ENCODE results near the gene C1GALT1.
"Not testable (repeated sequence)": the region's sequence is repeated elsewhere in the genome, so short reads cannot be mapped to it uniquely, and the experiment has no call there.

Gene C1GALT1

DNA sequence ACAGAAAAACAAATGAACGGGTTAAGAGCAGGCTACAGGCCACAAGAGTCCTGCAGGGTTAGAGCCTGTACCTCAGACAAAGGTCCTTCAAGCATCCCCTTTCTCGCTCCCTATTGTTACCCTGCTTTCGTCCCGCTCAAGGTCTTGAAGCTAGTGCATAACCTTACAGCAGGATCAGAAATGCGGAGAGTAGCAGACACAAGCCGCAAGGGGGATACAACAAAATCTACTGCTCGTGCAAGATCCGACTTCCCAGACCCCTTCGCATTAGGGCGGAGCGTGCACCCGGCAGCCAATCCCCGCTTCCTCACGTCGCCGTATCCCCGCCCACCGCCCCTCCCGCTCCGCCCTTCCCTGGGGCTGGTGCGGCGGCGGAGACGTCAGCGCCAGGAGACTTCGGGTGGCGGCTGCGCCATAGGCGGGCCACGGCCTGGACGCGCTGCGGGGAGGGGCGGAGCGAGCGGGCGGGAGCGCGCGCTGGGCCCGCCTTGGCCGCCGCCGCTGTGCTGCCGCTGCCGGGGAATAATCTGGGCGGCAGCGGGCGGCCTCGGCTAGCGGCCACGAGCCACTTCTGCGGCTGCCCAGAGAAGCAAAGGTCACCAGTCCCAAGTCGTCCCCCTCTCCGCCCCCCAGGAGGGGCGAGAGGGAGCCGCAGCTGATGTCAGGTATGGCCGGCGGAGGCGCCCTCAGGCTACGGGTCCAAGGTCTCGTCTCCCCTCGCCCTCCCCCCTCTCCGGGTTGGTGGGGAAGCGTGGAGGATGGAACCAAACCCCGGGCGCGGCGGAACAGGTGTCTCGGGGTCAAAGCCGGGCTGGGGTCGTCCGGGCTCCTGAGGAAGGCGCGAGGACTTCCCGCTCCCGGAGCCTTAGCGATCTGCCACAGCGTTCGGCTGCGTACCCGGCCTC lies at the start of gene C1GALT1:
C1GALT1 (plus strand) TSS at position 389 of the 905 bp plus-strand sequence. CDS start 51,776 bp downstream, outside the sequence.
- peak; percentile 97 for DNase-seq

DNA sequence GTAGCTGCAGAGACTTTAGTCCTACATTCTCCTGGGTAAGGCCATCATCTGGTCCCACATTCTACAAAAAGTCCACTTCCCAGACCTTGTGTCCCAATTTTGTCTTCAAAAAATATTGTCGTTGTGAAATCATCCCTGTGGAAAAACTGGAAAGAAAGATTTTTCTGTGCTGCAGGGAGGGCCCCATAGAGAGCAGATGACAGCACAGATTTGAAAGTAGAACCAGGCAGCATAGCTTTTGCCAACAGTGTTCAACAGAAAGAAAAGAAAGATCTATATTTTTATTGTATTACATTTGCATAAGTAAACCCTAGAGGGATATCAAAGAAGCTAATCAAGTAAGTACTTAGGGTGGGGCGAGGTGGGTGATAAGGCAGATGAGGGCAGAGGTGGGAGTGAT lies 48.3 kb upstream of the C1GALT1 start:
- no peak for DNase-seq

DNA sequence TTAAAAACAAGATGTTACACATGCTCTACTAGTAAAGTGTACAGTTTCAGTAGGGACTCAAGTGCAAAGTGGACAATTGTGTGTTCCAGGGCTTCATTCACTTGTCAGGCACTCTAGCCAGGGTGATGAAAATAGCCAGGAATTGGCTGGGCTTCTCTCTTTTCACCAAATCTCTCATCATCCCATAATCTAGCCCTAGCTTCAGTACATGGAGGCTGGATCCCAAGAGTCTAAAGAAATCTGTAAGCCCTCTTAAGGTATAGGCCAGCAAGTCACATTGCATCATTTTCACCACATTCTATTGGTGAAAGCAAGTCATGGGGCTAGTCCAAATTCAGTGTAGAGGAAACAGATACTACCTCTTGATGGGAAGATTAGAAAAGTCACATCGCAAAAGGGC lies 47.3 kb upstream of the C1GALT1 start:
- DNase-seq: no peak

DNA sequence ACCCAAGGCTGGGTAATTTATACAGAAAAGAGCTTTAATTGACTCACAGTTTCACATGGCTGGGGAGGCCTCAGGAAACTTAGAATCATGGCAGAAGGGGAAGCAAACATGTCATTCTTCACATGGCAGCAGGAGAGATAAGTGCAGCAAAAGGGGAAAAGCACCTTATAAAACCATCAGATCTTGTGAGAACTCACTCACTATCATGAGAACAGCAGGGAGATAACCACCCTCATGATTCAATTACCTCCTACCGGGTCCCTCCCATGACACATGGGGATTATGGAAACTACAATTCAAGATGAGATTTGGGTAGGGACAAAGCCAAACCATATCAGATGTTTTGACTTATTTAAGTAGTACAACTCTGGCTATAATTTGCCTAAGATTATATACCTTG lies 46.4 kb upstream of the C1GALT1 start:
- not testable (repeated sequence) for DNase-seq

DNA sequence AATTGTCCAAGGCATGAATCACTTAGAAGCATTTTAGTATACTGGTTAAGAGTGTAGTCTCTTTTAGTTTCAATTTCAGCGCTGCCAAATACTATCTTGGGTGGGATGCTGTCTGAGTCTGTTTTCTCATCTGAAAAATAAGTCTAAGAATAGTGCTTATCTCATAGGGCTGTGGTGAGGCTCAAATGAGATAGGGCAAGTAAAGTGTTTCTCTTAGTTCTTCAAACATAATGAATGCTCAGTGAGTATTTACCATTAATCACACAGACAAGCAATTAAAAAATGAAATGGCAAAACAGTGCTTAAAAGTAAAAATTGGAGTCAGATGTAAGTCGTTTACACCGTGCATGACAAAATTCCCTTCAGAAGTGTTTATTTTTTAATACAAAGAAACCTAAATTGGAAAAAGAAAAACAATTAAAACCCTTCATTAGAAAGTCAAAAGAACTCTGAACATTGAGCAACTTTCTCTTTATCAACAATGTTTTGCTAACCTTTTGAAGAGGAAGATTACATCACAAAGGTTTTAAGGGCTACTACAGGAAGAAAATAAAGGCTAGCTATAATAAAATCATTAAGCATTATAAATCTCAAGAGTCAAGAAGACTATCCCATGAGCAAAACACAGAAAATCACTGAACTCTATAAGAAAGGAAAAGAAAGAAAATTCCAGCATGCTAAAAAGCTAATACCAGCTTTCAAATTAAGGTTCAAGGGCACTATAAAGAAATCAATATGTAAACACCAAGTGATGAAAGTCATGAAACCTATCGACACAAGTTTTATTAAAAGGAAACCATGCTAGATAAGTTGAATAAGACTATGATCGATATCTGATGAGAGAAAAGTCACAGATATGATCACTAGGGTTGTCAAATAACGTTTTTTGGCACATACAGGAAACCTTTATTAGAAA lies 45.6 kb upstream of the C1GALT1 start:
- DNase-seq: no peak

DNA sequence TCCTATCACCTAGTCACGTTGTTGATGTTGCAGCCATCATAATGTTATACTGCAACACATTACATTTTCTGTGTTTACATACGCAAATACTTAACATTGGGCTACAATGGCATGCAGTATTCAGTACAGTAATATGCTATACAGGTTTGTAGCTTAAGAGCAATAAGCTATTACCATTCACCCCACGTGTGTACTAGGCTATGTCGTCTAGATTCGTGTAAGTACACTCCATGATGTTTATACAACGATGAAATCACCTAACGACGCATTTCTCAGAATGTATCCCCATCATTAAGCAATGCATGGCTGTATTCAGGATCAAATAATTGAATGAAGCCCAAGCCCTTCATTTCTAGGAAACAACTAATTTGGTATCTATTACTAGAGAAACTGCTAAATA lies 43.4 kb upstream of the C1GALT1 start:
- DNase-seq: no peak

DNA sequence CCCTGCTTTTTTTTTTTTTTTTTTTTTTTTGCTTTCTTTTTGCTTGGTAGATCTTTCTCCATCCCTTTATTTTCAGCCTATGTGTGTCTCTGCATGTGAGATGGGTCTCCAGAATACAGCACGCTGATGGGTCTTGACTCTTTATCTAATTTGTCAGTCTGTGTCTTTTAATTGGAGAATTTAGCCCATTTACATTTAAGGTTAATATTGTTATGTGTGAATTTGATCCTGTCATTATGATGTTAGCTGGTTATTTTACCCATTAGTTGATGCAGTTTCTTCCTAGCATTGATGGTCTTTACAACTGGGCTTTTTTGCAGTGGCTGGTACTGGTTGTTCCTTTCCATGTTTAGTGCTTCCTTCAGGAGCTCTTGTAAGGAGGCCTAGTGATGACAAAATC lies 38.9 kb upstream of the C1GALT1 start:
- DNase-seq: not testable (repeated sequence)

DNA sequence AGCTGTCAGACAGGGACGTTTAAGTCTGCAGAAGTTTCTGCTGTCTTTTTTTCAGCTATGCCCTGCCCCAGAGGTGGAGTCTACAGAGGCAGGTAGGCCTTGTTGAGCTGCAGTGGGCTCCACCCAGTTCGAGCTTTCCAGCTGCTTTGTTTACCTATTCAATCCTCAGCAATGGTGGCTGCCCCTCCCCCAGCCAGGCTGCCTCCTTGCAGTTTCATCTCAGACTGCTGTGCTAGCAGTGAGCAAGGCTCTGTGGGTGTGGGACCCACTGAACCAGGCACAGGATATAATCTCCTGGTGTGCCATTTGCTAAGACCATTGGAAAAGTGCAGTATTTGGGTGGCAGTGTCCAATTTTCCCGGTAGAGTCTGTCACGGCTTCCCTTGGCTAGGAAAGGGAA lies 37.2 kb upstream of the C1GALT1 start:
- DNase-seq: not testable (repeated sequence)

DNA sequence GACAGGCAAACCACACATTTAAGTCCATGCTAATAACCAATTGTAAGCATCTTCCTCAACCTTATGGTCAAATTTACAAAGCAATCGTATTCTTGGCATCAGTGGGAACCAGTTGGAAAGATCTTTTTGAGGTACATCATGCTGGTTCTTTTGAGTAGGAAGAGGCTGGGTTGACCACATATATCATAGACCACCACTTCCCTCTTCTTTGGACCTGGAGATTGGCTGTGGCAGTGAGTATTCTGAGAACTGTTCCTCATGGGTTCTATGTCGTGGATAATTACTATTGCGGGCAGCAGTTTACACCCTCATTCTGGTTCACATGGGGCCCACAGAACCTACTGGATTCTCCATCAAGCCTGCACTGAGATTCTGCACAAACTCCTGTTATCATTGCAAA lies 35.5 kb upstream of the C1GALT1 start:
- no peak for DNase-seq

DNA sequence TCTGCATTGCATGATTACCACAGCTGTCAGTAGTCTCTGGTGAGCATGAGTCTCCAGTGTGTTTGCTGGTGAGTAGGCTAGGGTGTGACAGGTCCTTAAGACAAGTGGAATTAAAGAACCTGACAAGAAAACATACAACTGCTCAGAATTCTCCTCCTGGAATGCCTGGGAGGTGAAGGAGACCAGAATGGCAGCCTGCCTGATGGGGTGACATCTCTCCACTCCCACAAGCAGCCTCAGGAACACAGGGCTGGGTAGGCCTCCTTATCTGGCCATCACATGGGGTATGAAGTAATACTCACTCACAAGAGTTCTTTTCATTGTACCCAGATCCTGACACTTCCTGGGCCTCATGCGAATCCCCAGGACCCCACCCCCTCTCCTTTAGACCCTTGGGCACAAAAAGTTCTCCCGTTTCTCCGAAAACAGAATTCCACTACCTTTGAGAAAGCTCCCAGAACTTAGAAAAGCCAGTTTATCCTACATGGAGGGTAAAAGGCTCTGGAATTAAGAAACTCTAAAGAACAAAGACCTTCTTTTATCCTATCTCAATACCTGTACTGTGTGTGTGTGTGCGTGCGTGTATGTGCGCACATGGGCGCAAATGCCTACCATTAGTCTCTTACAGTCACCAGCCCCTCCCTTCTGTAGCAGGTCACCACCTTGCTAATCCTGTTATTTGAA lies 33.4 kb upstream of the C1GALT1 start:
- no peak for DNase-seq

DNA sequence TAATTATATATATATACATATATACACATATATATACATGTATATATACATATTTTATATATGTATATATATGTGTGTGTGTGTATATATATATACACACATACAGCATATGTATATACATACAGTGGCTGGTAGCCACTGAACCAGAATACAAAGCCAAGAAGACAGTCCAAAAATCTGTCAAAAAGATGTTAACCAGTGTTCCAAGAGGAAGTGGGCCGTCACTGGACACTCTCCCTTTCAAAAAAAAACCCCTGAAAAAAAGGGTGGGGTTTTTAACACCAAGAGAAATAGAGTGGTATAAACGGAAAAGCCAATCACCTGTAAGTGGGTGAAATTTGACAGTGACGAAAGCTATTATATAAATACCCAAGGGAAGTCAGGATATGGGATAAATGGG lies 31.1 kb upstream of the C1GALT1 start:
- DNase-seq: no peak

DNA sequence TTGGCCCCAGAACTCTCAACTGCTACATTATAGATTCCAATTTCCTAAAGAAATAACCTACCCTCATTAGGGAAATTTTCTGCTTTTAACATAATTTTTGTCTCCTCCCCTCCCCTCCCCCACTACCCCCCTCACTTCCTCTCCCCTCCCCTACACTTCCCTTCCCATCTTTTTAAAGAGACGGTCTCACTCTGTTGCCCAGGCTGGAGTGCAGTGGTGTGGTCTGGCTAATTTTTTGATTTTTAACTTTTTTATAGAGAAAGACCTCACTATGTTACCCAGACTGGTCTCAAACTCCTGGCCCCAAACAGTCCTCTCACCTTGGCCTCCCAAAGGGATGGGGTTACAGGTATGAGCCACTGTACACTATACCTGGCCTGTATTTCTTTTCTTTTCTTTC lies 30.5 kb upstream of the C1GALT1 start:
- no peak for DNase-seq

DNA sequence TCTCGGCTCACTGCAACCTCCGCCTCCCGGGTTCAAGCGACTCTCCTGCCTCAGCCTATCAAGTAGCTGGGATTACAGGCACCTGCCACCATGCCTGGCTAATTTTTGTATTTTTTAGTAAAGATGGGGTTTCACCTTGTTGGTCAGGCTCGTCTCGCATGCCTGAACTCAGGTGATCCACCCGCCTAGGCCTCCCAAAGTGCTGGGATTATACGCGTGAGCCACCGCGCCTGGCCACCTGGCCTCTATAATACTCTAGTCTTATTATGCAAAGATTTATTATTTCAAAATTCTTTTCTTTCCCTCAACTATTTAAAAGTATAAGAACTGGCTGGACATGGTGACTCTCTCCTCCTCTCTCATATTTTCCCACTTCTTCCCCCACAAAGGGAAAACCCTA lies 30.0 kb upstream of the C1GALT1 start:
- DNase-seq: no peak

DNA sequence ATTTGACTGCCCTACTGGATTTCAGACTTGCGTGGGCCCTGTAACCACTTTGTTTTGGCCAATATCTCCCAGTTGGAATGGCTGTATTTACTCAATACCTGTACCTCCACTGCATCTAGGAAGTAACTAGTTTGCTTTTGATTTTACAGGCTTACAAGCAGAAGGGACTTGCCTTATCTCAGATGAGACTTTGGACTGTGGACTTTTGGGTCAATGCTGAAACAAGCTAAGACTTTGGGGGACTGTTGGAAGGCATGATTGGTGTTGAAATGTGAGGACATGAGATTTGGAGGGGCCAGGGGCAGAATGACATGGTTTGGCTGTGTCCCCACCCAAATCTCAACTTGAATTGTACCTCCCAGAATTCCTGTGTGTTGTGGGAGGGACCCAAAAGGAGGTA lies 28.0 kb upstream of the C1GALT1 start:
- DNase-seq: not testable (repeated sequence)

DNA sequence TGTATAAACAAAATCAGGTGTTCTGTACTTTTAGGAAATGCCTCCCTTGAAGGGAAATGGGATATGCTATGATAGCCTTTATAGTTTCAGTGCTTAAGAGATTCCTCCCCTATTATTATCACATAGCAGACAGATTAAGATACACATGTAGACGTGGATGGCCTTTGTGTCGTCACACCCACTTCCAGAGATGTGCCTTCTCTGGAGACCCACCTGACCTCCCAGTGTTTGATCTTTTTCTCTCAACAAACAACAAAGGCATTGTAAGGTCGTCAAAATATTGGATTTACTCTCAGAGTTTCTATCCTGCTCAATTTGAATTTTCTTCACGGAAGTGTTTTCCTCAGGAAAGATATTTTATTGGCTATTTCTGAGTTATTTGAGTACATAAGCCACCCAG lies 25.7 kb upstream of the C1GALT1 start:
- DNase-seq: no peak

DNA sequence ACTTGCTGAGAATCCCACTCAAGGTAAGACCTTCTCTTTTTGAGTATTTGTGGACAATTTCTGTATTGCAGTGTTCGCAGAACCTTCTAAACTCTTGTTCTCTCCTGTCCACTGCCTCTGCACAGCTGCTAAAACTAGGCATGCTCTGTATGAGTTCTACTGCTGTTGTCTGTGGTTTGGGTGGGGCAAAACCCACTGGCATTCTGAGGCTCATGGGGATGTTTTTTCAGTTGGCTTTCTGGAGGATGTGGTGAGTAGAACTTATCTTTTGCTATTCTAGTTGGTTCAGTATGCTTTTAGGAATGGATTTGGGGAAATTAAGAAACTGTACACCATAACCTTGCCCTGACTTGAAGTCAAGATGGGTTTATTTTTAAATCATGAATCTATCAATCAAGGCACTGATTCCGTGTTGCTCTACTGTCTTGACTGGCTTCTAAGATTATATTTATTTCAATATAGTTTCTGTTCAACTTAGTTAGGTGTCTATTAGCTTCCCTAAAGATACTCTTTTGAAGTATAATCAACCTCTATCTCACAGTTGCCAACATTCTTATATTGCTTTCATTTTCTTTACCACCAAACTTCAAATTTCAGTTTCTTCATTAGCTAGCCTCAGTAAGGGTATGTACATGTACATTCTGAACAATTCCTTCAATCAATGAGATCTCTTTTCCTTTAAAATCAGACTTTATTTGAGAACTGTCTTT lies 25.0 kb upstream of the C1GALT1 start:
- peak; percentile 81 for DNase-seq

DNA sequence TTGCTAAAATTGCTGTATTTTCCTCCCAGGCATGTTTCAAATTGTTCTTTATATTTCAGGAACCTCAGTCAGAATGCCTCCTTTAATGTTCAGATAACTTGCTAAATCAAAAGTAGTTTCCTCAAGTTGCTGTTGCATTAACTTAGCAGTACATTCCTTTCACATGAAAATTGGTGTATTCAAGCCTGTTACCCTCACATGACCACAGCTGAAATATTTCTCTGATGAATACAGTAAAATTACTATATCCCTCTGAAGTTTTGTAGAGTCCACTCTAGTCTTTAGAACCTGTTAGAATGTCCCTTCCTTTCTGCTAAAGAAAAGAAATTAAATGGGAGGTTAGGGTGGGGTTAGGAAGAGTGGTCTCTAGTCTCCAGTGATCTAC lies 24.5 kb upstream of the C1GALT1 start:
- DNase-seq: peak; percentile 8

DNA sequence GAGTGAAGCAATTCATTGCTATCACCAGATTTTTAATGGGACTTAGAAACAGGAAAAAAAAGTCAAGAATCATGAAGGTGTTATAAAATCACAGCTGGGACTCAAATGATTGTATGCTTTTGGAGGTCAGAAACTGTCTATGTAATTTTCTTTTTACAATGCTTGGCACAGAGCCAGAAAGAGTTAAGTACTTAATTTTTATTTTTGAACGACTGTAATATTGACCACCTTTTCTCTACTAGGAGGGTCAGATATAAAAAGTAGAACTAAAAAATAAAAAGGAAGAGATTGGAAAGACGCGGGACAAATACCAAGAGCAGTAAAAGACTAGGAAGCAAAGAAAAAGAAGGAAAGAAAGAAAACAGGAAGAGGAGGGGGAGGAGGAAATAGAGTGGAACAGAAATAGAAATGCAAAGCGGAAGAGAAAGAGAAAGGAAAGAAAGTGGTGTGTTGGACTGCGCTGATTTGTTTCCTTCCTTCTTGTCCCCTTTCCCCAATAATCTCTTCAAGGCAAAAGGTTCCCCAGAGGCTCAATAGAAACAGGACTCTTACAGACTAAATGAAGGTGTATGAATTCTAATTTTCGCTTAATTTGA lies 23.2 kb upstream of the C1GALT1 start:
- no peak for DNase-seq

DNA sequence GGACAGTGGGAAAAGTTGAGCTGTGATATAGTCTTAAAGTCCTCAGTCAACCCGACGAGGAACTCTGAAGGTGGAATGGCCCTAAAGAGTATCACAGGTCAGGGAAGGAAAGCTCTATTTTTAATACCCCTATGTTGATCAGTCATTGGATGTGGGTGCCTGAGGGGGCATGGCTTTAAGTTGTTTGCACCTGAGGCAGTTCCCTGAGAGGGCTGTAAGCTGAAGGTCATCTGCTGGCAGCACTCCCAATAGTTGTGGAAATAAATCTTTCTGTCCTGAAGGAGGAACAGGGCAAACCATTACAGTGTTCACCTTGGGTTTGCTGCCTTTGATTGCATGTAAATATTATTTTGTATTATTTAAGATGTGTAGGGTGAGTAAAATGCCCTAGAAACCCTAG lies 17.8 kb upstream of the C1GALT1 start:
- DNase-seq: no peak

DNA sequence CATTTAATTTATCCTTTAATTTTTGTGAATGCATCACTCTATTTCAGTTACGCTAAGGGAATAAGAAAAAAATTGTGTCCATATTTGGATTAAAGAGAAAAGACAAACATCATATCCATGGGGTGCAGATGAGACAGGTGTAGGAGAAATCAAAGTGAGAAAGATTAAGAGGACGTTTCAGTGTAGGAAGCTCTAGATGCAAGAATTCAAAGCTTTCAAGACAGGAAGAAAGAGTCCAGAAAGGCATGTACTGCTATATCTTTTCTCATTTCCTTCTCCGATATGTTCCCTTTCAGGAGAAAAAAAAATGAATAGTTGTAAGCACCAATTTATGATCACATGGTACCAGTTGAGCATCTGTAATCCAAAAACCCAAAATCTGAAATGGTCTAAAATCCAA lies 17.0 kb upstream of the C1GALT1 start:
- DNase-seq: no peak

DNA sequence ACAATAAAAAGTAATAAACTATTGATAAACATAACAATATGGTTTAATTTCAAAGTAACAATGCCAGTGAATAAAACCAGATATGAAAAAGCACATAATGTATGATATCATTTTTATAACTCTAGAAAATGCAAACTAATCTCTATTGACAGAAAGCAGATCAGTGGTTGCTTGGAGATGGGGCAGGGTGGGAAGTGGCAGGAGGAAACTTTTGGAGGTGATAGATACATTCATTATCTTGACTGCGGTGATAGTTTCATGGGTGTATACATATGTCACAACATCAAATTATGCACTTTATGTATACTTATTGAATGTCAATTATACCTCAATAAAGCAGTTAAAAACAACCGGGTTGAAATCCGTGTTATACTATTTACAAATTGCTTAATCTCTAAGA lies 16.0 kb upstream of the C1GALT1 start:
- DNase-seq: no peak

DNA sequence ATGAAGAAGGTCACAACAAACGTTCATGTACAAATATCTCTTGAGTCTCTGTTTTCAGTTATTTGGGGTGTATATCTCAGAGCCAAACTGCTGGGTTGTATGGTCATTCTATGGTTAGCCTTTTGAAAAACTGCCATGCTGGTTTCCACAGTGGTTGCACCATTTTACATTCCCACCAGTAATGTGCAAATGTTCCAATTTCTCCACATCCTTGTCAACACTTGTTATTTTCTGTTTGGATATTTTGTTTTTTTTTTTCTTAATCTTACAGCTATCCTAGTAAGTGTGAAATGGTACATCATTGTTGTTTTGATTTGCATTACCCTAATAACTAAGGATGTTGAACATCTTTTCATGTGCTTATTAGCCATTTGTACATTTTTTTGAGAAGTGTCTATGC lies 13.0 kb upstream of the C1GALT1 start:
- no peak for DNase-seq
